ENCODE data around the gene DCBLD1. TPM values are rescaled to one million over a fixed set of nuclear protein-coding genes. Genes with fewer than 3 reads are reported as not detected.

The DCBLD1 gene
- total and polyA plus RNA-seq, 11 donors: 2.9 to 11.4 (median 4.0) TPM

- Histone ChIP-seq H3K27me3 (no peaks in the 10 kb centered on the region), H3K9me3 (no peaks in the 10 kb centered on the region), H3K4me1 (peaks cover 0 to 22% (median 6%) of the 10 kb centered on the region in 12 donors), H3K36me3 (peaks cover 0 to 13% (median 11%) of the 10 kb centered on the region in 9 donors), H3K4me3 (no peak overlapping the region), H3K27ac (peak overlapping the region in 1 of 12 donors; percentile 71)
- ATAC-seq (no peak), DNase-seq (no peak)
- WGBS, 4 donors: 95 to 97% (median 97%) methylated on average over 3 of the region's 3 CpGs
- TF ChIP-seq POLR2A (IDR thresholded peaks at IDR 0.05) (no peak), CTCF (IDR thresholded peaks at IDR 0.05) (no peak)
- intact Hi-C loops (cut with DNase I): loop anchor here in 3 of 10 donors (5.0 to 10.0 kb wide), 3 partner anchors 65 to 205 kb away; partner anchors contain the start of gene DCBLD1 (in 1 of the 3)
These were observed 67.7 kb downstream of the DCBLD1 start for GRCh38 chr6:117550078-117550600.

GRCh38 chr6:117550618-117551242, 68.3 kb downstream of the DCBLD1 start:
- Histone ChIP-seq H3K9me3 (no peaks in the 10 kb centered on the region), H3K4me3 (no peak overlapping the region), H3K27ac (no peak overlapping the region), H3K4me1 (peaks cover 0 to 22% (median 6%) of the 10 kb centered on the region in 12 donors), H3K27me3 (no peaks in the 10 kb centered on the region), H3K36me3 (peaks cover 0 to 8% (median 5%) of the 10 kb centered on the region in 9 donors)
- TF ChIP-seq POLR2A (IDR thresholded peaks at IDR 0.05) (no peak), CTCF (IDR thresholded peaks at IDR 0.05) (no peak)
- whole genome bisulfite sequencing, 4 donors: 49 to 61% (median 54%) methylated on average over 2 of the region's 2 CpGs
- intact Hi-C loops (cut with DNase I): loop anchor here in 3 of 10 donors (5.0 to 10.0 kb wide), 3 partner anchors 66 to 206 kb away; partner anchors contain the start of gene DCBLD1 (in 1 of the 3)
- DNase-seq (no peak), ATAC-seq (no peak)

- no peaks in the 10 kb centered on the region for H3K36me3 ChIP-seq
- H3K4me3 ChIP-seq: no peak overlapping the region
- peaks cover 0 to 22% (median 6%) of the 10 kb centered on the region in 12 donors for H3K4me1 ChIP-seq
- ATAC-seq: no peak
- intact Hi-C loops (cut with DNase I): loop anchor here in 4 of 10 donors (2.0 to 10.0 kb wide), 5 partner anchors 68 to 208 kb away; partner anchors contain the start of gene DCBLD1 (in 1 of the 4)
- no peaks in the 10 kb centered on the region for H3K27me3 ChIP-seq
- H3K27ac ChIP-seq: no peak overlapping the region
- TF ChIP-seq CTCF (IDR thresholded peaks at IDR 0.05) (no peak), POLR2A (IDR thresholded peaks at IDR 0.05) (no peak)
- 81 to 87% (median 83%) methylated on average over 2 of the region's 2 CpGs for WGBS, 4 donors
- no peaks in the 10 kb centered on the region for H3K9me3 ChIP-seq
- no peak for DNase-seq
These were observed 70.1 kb downstream of the DCBLD1 start for GRCh38 chr6:117552618-117553017.

- intact Hi-C loops (cut with DNase I): loop anchor here in 4 of 10 donors (2.0 to 10.0 kb wide), 5 partner anchors 68 to 208 kb away; partner anchors contain the start of gene DCBLD1 (in 1 of the 4)
- Histone ChIP-seq H3K4me3 (no peak overlapping the region), H3K27ac (no peak overlapping the region), H3K27me3 (no peaks in the 10 kb centered on the region), H3K36me3 (no peaks in the 10 kb centered on the region), H3K9me3 (no peaks in the 10 kb centered on the region), H3K4me1 (peaks cover 0 to 19% (median 6%) of the 10 kb centered on the region in 12 donors)
- no peak for TF ChIP-seq CTCF (IDR thresholded peaks at IDR 0.05)
- no peak for TF ChIP-seq POLR2A (IDR thresholded peaks at IDR 0.05)
- no peak for ATAC-seq
- no peak for DNase-seq
- 59 to 68% (median 64%) methylated on average over 3 of the region's 3 CpGs for WGBS, 4 donors
These were observed 70.7 kb downstream of the DCBLD1 start for GRCh38 chr6:117553142-117553541.

Measured in heart left ventricle (tissue), 16 donors.